ENCODE measurements around the gene RHOB.

The RHOB gene

GRCh38 chr2:20484034-20484617 lies 37.3 kb downstream of the RHOB start:
- no peak overlapping the region for H3K4me2 ChIP-seq (ENCODE audit: low read length)
- no peak overlapping the region for H3K9ac ChIP-seq (ENCODE audit: low read depth, low read length)
- no peak overlapping the region for H3K4me3 ChIP-seq (ENCODE audit: low read length)
- H3K27me3 ChIP-seq (ENCODE audit: control insufficient read depth, insufficient read depth, low read length) = peaks cover 12% of the 10 kb centered on the region
- H3K9me3 ChIP-seq (replicated peaks; ENCODE audit: low read length) = no peaks in the 10 kb centered on the region
- peaks cover 8% of the 10 kb centered on the region for H3K4me1 ChIP-seq (ENCODE audit: control insufficient read depth, insufficient read depth, low read length)
- H3K36me3 ChIP-seq (ENCODE audit: insufficient read depth, low read length) = no peaks in the 10 kb centered on the region

GRCh38 chr2:20484810-20485611 lies 38.1 kb downstream of the RHOB start:
- H3K4me2 ChIP-seq (ENCODE audit: low read length) = no peak overlapping the region
- peaks cover 8% of the 10 kb centered on the region for H3K4me1 ChIP-seq (ENCODE audit: control insufficient read depth, insufficient read depth, low read length)
- H3K9me3 ChIP-seq (replicated peaks; ENCODE audit: low read length) = no peaks in the 10 kb centered on the region
- H3K27me3 ChIP-seq (ENCODE audit: control insufficient read depth, insufficient read depth, low read length) = peaks cover 12% of the 10 kb centered on the region
- H3K4me3 ChIP-seq (ENCODE audit: low read length) = no peak overlapping the region
- no peaks in the 10 kb centered on the region for H3K36me3 ChIP-seq (ENCODE audit: insufficient read depth, low read length)
- H3K9ac ChIP-seq (ENCODE audit: low read depth, low read length) = no peak overlapping the region

GRCh38 chr2:20485612-20486388 lies 38.9 kb downstream of the RHOB start:
- H3K27me3 ChIP-seq (ENCODE audit: control insufficient read depth, insufficient read depth, low read length) = peaks cover 12% of the 10 kb centered on the region
- no peak overlapping the region for H3K4me3 ChIP-seq (ENCODE audit: low read length)
- H3K36me3 ChIP-seq (ENCODE audit: insufficient read depth, low read length) = no peaks in the 10 kb centered on the region
- no peaks in the 10 kb centered on the region for H3K9me3 ChIP-seq (replicated peaks; ENCODE audit: low read length)
- peaks cover 8% of the 10 kb centered on the region for H3K4me1 ChIP-seq (ENCODE audit: control insufficient read depth, insufficient read depth, low read length)
- H3K4me2 ChIP-seq (ENCODE audit: low read length) = no peak overlapping the region
- no peak overlapping the region for H3K9ac ChIP-seq (ENCODE audit: low read depth, low read length)

- Histone ChIP-seq H3K4me3 (ENCODE audit: low read length) (no peak overlapping the region), H3K4me1 (ENCODE audit: control insufficient read depth, insufficient read depth, low read length) (peaks cover 8% of the 10 kb centered on the region), H3K4me2 (ENCODE audit: low read length) (no peak overlapping the region), H3K9me3 (replicated peaks; ENCODE audit: low read length) (no peaks in the 10 kb centered on the region), H3K36me3 (ENCODE audit: insufficient read depth, low read length) (no peaks in the 10 kb centered on the region), H3K9ac (ENCODE audit: low read depth, low read length) (no peak overlapping the region), H3K27me3 (ENCODE audit: control insufficient read depth, insufficient read depth, low read length) (peaks cover 12% of the 10 kb centered on the region)
Observed at GRCh38 chr2:20486571-20486970, 39.7 kb downstream of the RHOB start.

- no peak overlapping the region for H3K4me2 ChIP-seq (ENCODE audit: low read length)
- peaks cover 12% of the 10 kb centered on the region for H3K27me3 ChIP-seq (ENCODE audit: control insufficient read depth, insufficient read depth, low read length)
- H3K9ac ChIP-seq (ENCODE audit: low read depth, low read length) = no peak overlapping the region
- no peak overlapping the region for H3K4me3 ChIP-seq (ENCODE audit: low read length)
- no peaks in the 10 kb centered on the region for H3K36me3 ChIP-seq (ENCODE audit: insufficient read depth, low read length)
- H3K4me1 ChIP-seq (ENCODE audit: control insufficient read depth, insufficient read depth, low read length) = peaks cover 11% of the 10 kb centered on the region
- no peaks in the 10 kb centered on the region for H3K9me3 ChIP-seq (replicated peaks; ENCODE audit: low read length)
Observed at GRCh38 chr2:20487030-20487391, 40.1 kb downstream of the RHOB start.

GRCh38 chr2:20487392-20488174 lies 40.7 kb downstream of the RHOB start:
- Histone ChIP-seq H3K36me3 (ENCODE audit: insufficient read depth, low read length) (no peaks in the 10 kb centered on the region), H3K4me2 (ENCODE audit: low read length) (no peak overlapping the region), H3K27me3 (ENCODE audit: control insufficient read depth, insufficient read depth, low read length) (peaks cover 12% of the 10 kb centered on the region), H3K4me3 (ENCODE audit: low read length) (no peak overlapping the region), H3K4me1 (ENCODE audit: control insufficient read depth, insufficient read depth, low read length) (peaks cover 16% of the 10 kb centered on the region), H3K9ac (ENCODE audit: low read depth, low read length) (no peak overlapping the region), H3K9me3 (replicated peaks; ENCODE audit: low read length) (no peaks in the 10 kb centered on the region)

- Histone ChIP-seq H3K4me1 (ENCODE audit: control insufficient read depth, insufficient read depth, low read length) (peaks cover 16% of the 10 kb centered on the region), H3K9ac (ENCODE audit: low read depth, low read length) (no peak overlapping the region), H3K4me2 (ENCODE audit: low read length) (no peak overlapping the region), H3K4me3 (ENCODE audit: low read length) (no peak overlapping the region), H3K9me3 (replicated peaks; ENCODE audit: low read length) (no peaks in the 10 kb centered on the region), H3K27me3 (ENCODE audit: control insufficient read depth, insufficient read depth, low read length) (peaks cover 12% of the 10 kb centered on the region), H3K36me3 (ENCODE audit: insufficient read depth, low read length) (no peaks in the 10 kb centered on the region)
Observed at GRCh38 chr2:20488201-20488641, 41.3 kb downstream of the RHOB start.

- no peaks in the 10 kb centered on the region for H3K36me3 ChIP-seq (ENCODE audit: insufficient read depth, low read length)
- no peak overlapping the region for H3K4me2 ChIP-seq (ENCODE audit: low read length)
- H3K4me3 ChIP-seq (ENCODE audit: low read length) = no peak overlapping the region
- H3K27me3 ChIP-seq (ENCODE audit: control insufficient read depth, insufficient read depth, low read length) = peaks cover 12% of the 10 kb centered on the region
- no peak overlapping the region for H3K9ac ChIP-seq (ENCODE audit: low read depth, low read length)
- peaks cover 10% of the 10 kb centered on the region for H3K4me1 ChIP-seq (ENCODE audit: control insufficient read depth, insufficient read depth, low read length)
- H3K9me3 ChIP-seq (replicated peaks; ENCODE audit: low read length) = no peaks in the 10 kb centered on the region
Observed at GRCh38 chr2:20488782-20489181, 41.9 kb downstream of the RHOB start.

- Histone ChIP-seq H3K9me3 (replicated peaks; ENCODE audit: low read length) (no peaks in the 10 kb centered on the region), H3K36me3 (ENCODE audit: insufficient read depth, low read length) (no peaks in the 10 kb centered on the region), H3K4me2 (ENCODE audit: low read length) (no peak overlapping the region), H3K4me1 (ENCODE audit: control insufficient read depth, insufficient read depth, low read length) (peaks cover 17% of the 10 kb centered on the region), H3K9ac (ENCODE audit: low read depth, low read length) (no peak overlapping the region), H3K4me3 (ENCODE audit: low read length) (no peak overlapping the region), H3K27me3 (ENCODE audit: control insufficient read depth, insufficient read depth, low read length) (peaks cover 7% of the 10 kb centered on the region)
Observed at GRCh38 chr2:20490300-20491181, 43.7 kb downstream of the RHOB start.

- Histone ChIP-seq H3K4me3 (ENCODE audit: low read length) (no peak overlapping the region), H3K27me3 (ENCODE audit: control insufficient read depth, insufficient read depth, low read length) (peaks cover 4% of the 10 kb centered on the region), H3K4me2 (ENCODE audit: low read length) (peak overlapping the region; percentile 41), H3K9ac (ENCODE audit: low read depth, low read length) (no peak overlapping the region), H3K9me3 (replicated peaks; ENCODE audit: low read length) (no peaks in the 10 kb centered on the region), H3K36me3 (ENCODE audit: insufficient read depth, low read length) (no peaks in the 10 kb centered on the region), H3K4me1 (ENCODE audit: control insufficient read depth, insufficient read depth, low read length) (peaks cover 28% of the 10 kb centered on the region)
Observed at GRCh38 chr2:20491739-20492531, 45.1 kb downstream of the RHOB start.
